PC-9 (cell line): Measurements from ENCODE around the gene EPB41. TPM values are rescaled to one million over a fixed set of nuclear protein-coding genes. Genes with fewer than 3 reads are reported as not detected.

Source experiments
- BruUV-seq: library from RNA; stranded (reverse); fragments of 400-500 nt; replicated peaks from 2 replicates; lab custom pipeline; 2021; lab: Mats Ljungman, UMichigan
- CTCF ChIA-PET: fragments of 300-600 bp; sonication (Branson Sonifier 250); formaldehyde crosslinking; loops from one replicate; lab custom pipeline; 2022; ENCODE audit warnings: antibody characterized with exemption; lab: Charles Lee
- POLR2A ChIA-PET: fragments of 300-600 bp; sonication (Branson Sonifier 250); formaldehyde crosslinking; loops from one replicate; lab custom pipeline; 2022; ENCODE audit warnings: antibody characterized with exemption; ENCODE audit not compliant: unreplicated experiment; lab: Charles Lee
- DNase-seq, 2 experiments: peaks; one replicate each; pipeline versions ENCODE4 v3.0.0 to v3.0.0-alpha.2; 2015 to 2022; ENCODE audit warnings: mixed read lengths in 1 of 2
- H2AFZ ChIP-seq: fragments of 200-600 bp; sonication (generic); 2 replicates; pipeline ENCODE4 v1.8.1; 2017; ENCODE audit warnings: antibody characterized with exemption
- H3F3A ChIP-seq: fragments of 200-600 bp; sonication (generic); 2 replicates; pipeline ENCODE4 v1.8.1; 2017; ENCODE audit warnings: antibody characterized with exemption, mild to moderate bottlenecking, low read depth; ENCODE audit not compliant: insufficient read depth
- H3K27ac ChIP-seq: fragments of 200-600 bp; sonication (generic); 2 replicates; pipeline ENCODE4 v1.6.1; 2016; ENCODE audit warnings: mixed run types
- H3K27me3 ChIP-seq: fragments of 200-600 bp; sonication (generic); 2 replicates; pipeline ENCODE4 v1.6.1; 2016; ENCODE audit warnings: low read depth, mixed run types; ENCODE audit not compliant: insufficient read depth
- H3K36me3 ChIP-seq: fragments of 200-600 bp; sonication (generic); 2 replicates; pipeline ENCODE4 v1.6.1; 2016; ENCODE audit warnings: low read depth, mixed run types
- H3K4me1 ChIP-seq: fragments of 200-600 bp; sonication (generic); replicated peaks from 2 replicates; pipeline ENCODE4 v1.6.1; 2016; ENCODE audit warnings: mixed run types; ENCODE audit not compliant: insufficient read depth
- H3K4me2 ChIP-seq: fragments of 200-600 bp; sonication (generic); 2 replicates; pipeline ENCODE4 v1.6.1; 2017; ENCODE audit warnings: mixed run types
- H3K4me3 ChIP-seq: fragments of 200-600 bp; sonication (generic); 2 replicates; pipeline ENCODE4 v1.6.1; 2016; ENCODE audit warnings: mixed run types
- H3K79me2 ChIP-seq: fragments of 200-600 bp; sonication (generic); 2 replicates; pipeline ENCODE4 v1.6.1; 2017; ENCODE audit warnings: low read depth, mixed run types
- H3K9me2 ChIP-seq: fragments of 200-600 bp; sonication (generic); 2 replicates; pipeline ENCODE4 v1.8.1; 2017; ENCODE audit warnings: mild to moderate bottlenecking; ENCODE audit not compliant: insufficient read depth
- H3K9me3 ChIP-seq: fragments of 200-600 bp; sonication (generic); 2 replicates; pipeline ENCODE4 v1.8.1; 2016; ENCODE audit warnings: low read depth; ENCODE audit not compliant: insufficient read depth
- H4K20me1 ChIP-seq: fragments of 200-600 bp; sonication (generic); 2 replicates; pipeline ENCODE4 v1.8.1; 2017; ENCODE audit not compliant: insufficient read depth
- CTCF ChIP-seq: fragments of 200-600 bp; sonication (generic); conservative IDR thresholded peaks from 2 replicates; pipeline ENCODE4 v1.6.1; 2017; ENCODE audit warnings: mixed run types, antibody characterized with exemption, mild to moderate bottlenecking, moderate library complexity
- EZH2 ChIP-seq: fragments of 200-600 bp; sonication (generic); IDR thresholded peaks from 2 replicates; pipeline ENCODE4 v1.8.0; 2017; ENCODE audit warnings: antibody characterized with exemption, low read depth
- intact Hi-C: fragments of 100-400 bp; cut with micrococcal nuclease; formaldehyde crosslinking; loops from one replicate; pipeline ENCODE4 v1.10.0; 2022; ENCODE audit not compliant: unreplicated experiment
- total RNA-seq: library from RNA; stranded (reverse); gene quantifications from 2 replicates; pipeline ENCODE4 v1.2.3, GENCODE V29; 2021

The EPB41 gene
- total RNA-seq, 1 experiment from 2014 or later: 42.2 TPM

- H3K27ac ChIP-seq: no peak overlapping the region
- ChIA-PET CTCF (no interaction called here), POLR2A (no interaction called here)
- TF ChIP-seq CTCF (no peak), EZH2 (no peak)
- H3K9me2 ChIP-seq: no peaks in the 10 kb centered on the region
- H3K4me2 ChIP-seq: no peak overlapping the region
- intact Hi-C loops: no loop called here
- H3K9me3 ChIP-seq: no peaks in the 10 kb centered on the region
- H2AFZ ChIP-seq: no peak overlapping the region
- H3K79me2 ChIP-seq: peaks cover 52% of the 10 kb centered on the region
- no TSS peak for BruUV-seq
- H4K20me1 ChIP-seq: peaks cover 33% of the 10 kb centered on the region
- peaks cover 17% of the 10 kb centered on the region; the same call in 1 of the 2 replicates for H3K36me3 ChIP-seq
- H3K4me1 ChIP-seq: no peaks in the 10 kb centered on the region
- no peaks in the 10 kb centered on the region for H3K27me3 ChIP-seq
- no peak overlapping the region for H3K4me3 ChIP-seq
- no peaks in the 10 kb centered on the region for H3F3A ChIP-seq
- DNase-seq: no peak
These were observed 247.7 kb downstream of the EPB41 start for GRCh38 chr1:29162025-29162424.

DNA sequence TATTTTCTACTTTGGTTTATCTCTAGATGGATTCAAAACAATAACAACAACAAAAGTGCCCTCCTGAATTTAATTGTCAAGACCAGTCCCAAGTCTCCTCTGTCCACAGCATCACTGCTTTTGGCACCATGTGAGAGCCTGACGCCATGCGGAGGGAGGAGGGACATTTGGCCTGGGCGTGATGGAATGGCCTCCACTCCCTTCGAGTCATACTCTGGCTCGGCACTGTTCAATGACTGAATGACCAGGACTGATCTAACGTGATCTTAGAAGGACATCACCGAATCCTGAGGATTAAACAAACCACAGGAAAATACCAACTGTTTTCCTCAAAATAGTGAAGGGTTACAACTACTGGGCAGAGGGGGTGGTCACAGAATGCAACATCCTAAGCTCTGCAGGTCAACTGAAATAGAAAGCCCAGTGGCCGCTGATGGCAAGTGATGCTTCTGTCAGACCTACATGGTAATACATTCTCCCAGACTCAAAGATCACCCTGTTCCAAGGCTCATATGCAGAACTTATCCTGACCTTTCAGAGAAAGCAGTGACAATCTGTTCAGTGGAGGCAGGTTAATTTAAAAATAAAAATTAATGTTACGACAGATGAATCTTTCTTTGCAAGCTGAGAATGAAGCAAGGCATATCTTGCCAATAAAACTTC, 248.2 kb downstream of the EPB41 start:
- no peaks in the 10 kb centered on the region for H3K27me3 ChIP-seq
- no peak for DNase-seq
- intact Hi-C loops: no loop called here
- CTCF ChIA-PET: no interaction called here
- POLR2A ChIA-PET: no interaction called here
- no peak overlapping the region for H3K4me3 ChIP-seq
- no peak overlapping the region for H3K4me2 ChIP-seq
- H4K20me1 ChIP-seq: peaks cover 35% of the 10 kb centered on the region
- H3F3A ChIP-seq: no peaks in the 10 kb centered on the region
- no peaks in the 10 kb centered on the region for H3K9me2 ChIP-seq
- H3K4me1 ChIP-seq: no peaks in the 10 kb centered on the region
- H3K9me3 ChIP-seq: no peaks in the 10 kb centered on the region
- H3K27ac ChIP-seq: no peak overlapping the region
- peaks cover 57% of the 10 kb centered on the region for H3K79me2 ChIP-seq
- no TSS peak for BruUV-seq
- H2AFZ ChIP-seq: no peak overlapping the region
- H3K36me3 ChIP-seq: peaks cover 17% of the 10 kb centered on the region; the same call in 1 of the 2 replicates
- no peak for TF ChIP-seq EZH2
- TF ChIP-seq CTCF: no peak

DNA sequence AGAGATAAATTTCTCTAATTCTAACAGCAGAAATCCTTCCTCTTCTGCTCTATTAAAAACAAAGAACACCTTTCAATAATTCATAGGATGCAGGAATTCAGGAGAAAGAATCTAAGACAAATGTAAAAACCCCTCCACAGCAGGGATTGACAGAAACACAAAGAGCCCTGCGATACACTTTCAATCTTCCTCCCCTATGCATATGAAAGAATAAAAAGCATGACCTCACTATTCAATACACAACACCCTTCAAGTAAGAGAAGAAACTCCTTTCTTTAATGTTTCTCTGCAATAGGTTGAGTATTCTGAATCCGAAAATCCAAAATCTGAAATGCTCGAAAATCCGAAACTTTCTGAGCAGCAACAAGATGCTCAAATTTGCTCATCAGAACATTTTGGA, 250.2 kb downstream of the EPB41 start:
- no peaks in the 10 kb centered on the region; the same call in 1 of the 2 replicates for H3F3A ChIP-seq
- POLR2A ChIA-PET: no interaction called here

More for the DNA sequence above, 250.2 kb downstream of the EPB41 start:
- H3K4me2 ChIP-seq: no peak overlapping the region
- H3K4me3 ChIP-seq: no peak overlapping the region
- no peaks in the 10 kb centered on the region for H3K4me1 ChIP-seq
- CTCF ChIA-PET: no interaction called here
- intact Hi-C loops: no loop called here
- peaks cover 14% of the 10 kb centered on the region; the same call in 1 of the 2 replicates for H3K36me3 ChIP-seq
- H4K20me1 ChIP-seq: peaks cover 49% of the 10 kb centered on the region
- H2AFZ ChIP-seq: no peak overlapping the region
- BruUV-seq: no TSS peak
- H3K27ac ChIP-seq: no peak overlapping the region
- peaks cover 77% of the 10 kb centered on the region for H3K79me2 ChIP-seq
- no peaks in the 10 kb centered on the region for H3K9me2 ChIP-seq
- TF ChIP-seq CTCF (no peak), EZH2 (no peak)
- H3K27me3 ChIP-seq: no peaks in the 10 kb centered on the region
- DNase-seq: no peak
- no peaks in the 10 kb centered on the region for H3K9me3 ChIP-seq
